AG08395 (cell line): Measurements from ENCODE around the gene CNN2.
"Not testable (repeated sequence)": the region's sequence is repeated elsewhere in the genome, so short reads cannot be mapped to it uniquely, and the experiment has no call there.

ENCODE experiments used
- DNase-seq: peaks from one replicate; pipeline ENCODE4 v3.0.0; 2012; ENCODE audit warnings: mixed read lengths, low spot score

CNN2 gene

GRCh38 chr19:1010586-1011510 is 15.6 kb upstream of the CNN2 start:
- no peak for DNase-seq

GRCh38 chr19:1011831-1012333 is 14.5 kb upstream of the CNN2 start:
- no peak for DNase-seq

- no peak for DNase-seq
Observed at GRCh38 chr19:1012334-1012733, 14.1 kb upstream of the CNN2 start.

- no peak for DNase-seq
Observed at GRCh38 chr19:1013218-1013617, 13.2 kb upstream of the CNN2 start.

GRCh38 chr19:1014161-1015060 is 12.0 kb upstream of the CNN2 start:
- no peak for DNase-seq

GRCh38 chr19:1015061-1015781 is 11.2 kb upstream of the CNN2 start:
- no peak for DNase-seq

GRCh38 chr19:1015782-1016646 is 10.4 kb upstream of the CNN2 start:
- no peak for DNase-seq

GRCh38 chr19:1016647-1017114 is 9.7 kb upstream of the CNN2 start:
- peak; percentile 55 for DNase-seq

- DNase-seq: no peak
Observed at GRCh38 chr19:1017115-1017905, 9.1 kb upstream of the CNN2 start.

GRCh38 chr19:1017906-1018305 is 8.5 kb upstream of the CNN2 start:
- no peak for DNase-seq

- DNase-seq: no peak
Observed at GRCh38 chr19:1018393-1018792, 8.0 kb upstream of the CNN2 start.

GRCh38 chr19:1018932-1019615 is 7.3 kb upstream of the CNN2 start:
- DNase-seq: no peak

- no peak for DNase-seq
Observed at GRCh38 chr19:1019616-1019961, 6.8 kb upstream of the CNN2 start.

- no peak for DNase-seq
Observed at GRCh38 chr19:1019980-1020867, 6.2 kb upstream of the CNN2 start.

- peak; percentile 99 for DNase-seq
Observed at GRCh38 chr19:1020868-1021425, 5.5 kb upstream of the CNN2 start, which contains the start of gene TMEM259. Gene TMEM259 (minus strand): TSS chr19:1021123. CDS start chr19:1020996, 127 bp downstream.

- not testable (repeated sequence) for DNase-seq
Observed at GRCh38 chr19:1023883-1024188, 2.6 kb upstream of the CNN2 start.

- DNase-seq: not testable (repeated sequence)
Observed at GRCh38 chr19:1025080-1025479, 1.3 kb upstream of the CNN2 start.
